AG04449 (cell line): ENCODE measurements around the gene CPN1.

Source experiments
- CTCF ChIA-PET: fragments of 350-600 bp; formaldehyde crosslinking; extraction: SDS; loops from one replicate; lab custom pipeline; 2021; ENCODE audit warnings: antibody characterized with exemption; lab: Yijun Ruan, JAX
- POLR2A ChIA-PET: fragments of 400-600, 350-600 bp; formaldehyde crosslinking; extraction: SDS; loops from one replicate; lab custom pipeline; 2020; ENCODE audit warnings: antibody characterized with exemption, inconsistent platforms; lab: Yijun Ruan, JAX
- DNase-seq: peaks from one replicate; pipeline ENCODE4 v3.0.0-alpha.2; 2010; ENCODE audit warnings: low read depth, low spot score
- H3K4me3 ChIP-seq: 2 replicates; pipeline ENCODE4 v1.5.1; 2011; ENCODE audit warnings: low read depth, mild to moderate bottlenecking, control low read depth, low read length
- CTCF ChIP-seq: IDR thresholded peaks from one replicate; pipeline ENCODE4 v1.5.1; 2011; ENCODE audit warnings: mild to moderate bottlenecking, moderate library complexity, low read length, control low read depth, inconsistent platforms; ENCODE audit not compliant: insufficient read depth; ENCODE audit errors: missing control alignments

The CPN1 gene

DNA sequence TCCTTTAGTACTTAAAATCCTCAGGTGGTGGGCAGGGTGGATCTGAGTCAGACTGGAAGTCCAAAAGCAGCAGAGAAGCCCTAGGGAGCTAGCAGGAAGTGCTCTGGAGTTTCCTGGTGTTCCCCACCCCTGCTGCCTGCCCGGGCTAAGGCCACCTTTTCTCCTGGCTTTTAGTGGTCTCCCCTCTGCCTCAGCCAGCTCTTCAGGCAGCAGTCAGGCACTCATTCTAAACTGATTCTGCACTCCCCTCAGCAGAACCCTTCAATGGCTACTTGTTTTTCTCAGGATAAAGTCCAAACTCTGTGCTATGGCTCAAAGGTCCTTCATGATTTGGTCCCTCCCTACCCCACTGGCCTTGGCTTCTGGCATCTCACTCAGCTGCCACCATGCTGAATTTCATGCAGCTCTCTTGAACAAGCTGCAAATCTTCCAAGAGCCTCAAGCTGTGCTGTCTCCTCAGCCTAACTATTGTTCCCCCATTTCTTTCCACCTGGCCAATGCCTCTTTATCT, 43.1 kb downstream of the CPN1 start:
- POLR2A ChIA-PET = no interaction called here
- CTCF ChIA-PET = interaction anchor here (1.1 to 2.6 kb wide), 3 partner anchors 8 to 193 kb away, joined by 3 to 13 read pairs (median 10); no protein-coding TSS in a partner anchor
- DNase-seq = no peak

DNA sequence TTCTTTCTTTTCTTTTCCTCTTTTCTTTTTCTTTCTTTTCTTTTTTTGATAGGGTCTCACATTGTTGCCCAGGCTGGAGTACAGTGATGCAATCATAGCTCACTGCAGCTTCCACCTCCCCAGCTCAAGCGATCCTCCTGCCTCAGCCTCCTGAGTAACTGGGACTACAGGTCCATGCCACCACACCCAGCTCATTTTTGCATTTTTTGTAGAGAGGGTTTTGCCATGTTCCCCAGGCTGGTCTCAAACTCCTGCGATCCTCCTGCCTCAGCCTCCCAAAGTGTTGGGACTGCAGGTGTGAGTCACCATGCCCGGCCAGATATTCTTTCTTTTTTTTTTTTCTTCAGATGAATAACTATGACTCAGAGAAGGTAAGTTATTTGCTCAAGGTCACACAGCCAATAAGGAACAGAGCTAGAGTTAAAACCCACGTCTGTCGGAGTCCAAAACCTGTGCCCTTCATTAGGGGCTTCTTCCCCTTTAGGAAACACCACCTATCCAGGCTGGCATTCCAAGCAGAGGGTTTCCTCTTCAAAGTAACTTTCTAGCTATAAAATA, 43.8 kb downstream of the CPN1 start:
- DNase-seq = no peak
- CTCF ChIA-PET = interaction anchor here (1.3 to 2.6 kb wide), 4 partner anchors 8 to 192 kb away, joined by 3 to 13 read pairs (median 8); no protein-coding TSS in a partner anchor
- H3K4me3 ChIP-seq = no peak overlapping the region
- TF ChIP-seq CTCF = no peak
- POLR2A ChIA-PET = no interaction called here

More for the DNA sequence above, 43.1 kb downstream of the CPN1 start:
- TF ChIP-seq CTCF = no peak
- no peak overlapping the region for H3K4me3 ChIP-seq

DNA sequence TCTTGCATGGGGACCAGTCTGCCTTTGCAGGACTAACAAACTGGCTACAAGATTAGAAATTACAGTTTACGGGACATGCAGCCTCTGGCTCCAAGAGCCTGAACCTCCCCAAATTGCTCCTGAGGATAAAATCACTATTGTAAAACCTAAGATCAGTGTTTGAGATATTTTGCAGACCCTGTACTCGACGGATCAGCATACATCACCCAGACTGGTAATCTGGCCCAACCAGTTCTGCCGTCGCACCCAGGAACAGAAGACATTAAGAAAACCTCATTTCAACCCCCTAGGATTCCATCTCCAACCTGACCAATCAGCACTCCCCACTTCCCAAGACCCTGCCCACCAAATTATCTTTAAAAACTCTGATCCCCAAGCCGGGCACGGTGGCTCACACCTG, 44.8 kb downstream of the CPN1 start:
- no peak for DNase-seq
- ChIA-PET POLR2A (no interaction called here), CTCF (interaction anchor here (1.3 to 3.3 kb wide), 3 partner anchors 8 to 72 kb away, joined by 3 to 23 read pairs (median 6); no protein-coding TSS in a partner anchor)
- H3K4me3 ChIP-seq = no peak overlapping the region
- no peak for TF ChIP-seq CTCF

DNA sequence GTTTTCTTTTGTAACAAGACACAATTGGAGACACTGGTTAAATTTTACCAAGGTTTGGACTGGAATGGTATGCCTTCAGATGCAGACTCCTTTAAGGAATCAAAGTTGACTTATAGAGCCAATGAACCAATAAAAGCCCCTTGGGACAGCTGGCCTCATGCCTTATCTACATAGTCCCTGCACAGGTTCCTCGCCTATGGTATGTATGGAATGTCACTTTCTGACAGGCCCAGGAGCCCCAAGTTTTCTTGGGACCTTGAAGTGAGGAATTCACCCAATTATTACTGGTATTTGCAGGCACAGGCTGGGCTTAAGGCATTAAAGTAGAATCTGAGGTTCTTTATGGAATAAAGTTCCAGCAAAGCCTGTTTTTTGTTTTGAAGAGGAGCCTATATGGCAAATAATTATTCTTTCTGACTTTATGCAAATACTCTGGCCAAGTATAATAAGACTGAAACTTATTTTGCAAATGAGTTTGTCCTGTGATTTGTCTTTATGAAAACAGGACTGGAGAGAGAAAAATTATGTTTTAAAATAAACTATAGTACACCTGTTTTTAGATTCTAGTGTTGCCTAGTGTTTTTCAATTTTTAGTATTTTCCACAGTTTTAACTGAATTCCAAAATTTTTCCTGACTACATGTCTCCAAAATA, 47.8 kb downstream of the CPN1 start:
- POLR2A ChIA-PET = no interaction called here
- TF ChIP-seq CTCF = no peak
- CTCF ChIA-PET = interaction anchor here (1.2 to 3.3 kb wide), 2 partner anchors 11 to 179 kb away, joined by 3 to 23 read pairs; no protein-coding TSS in a partner anchor
- no peak overlapping the region for H3K4me3 ChIP-seq
- no peak for DNase-seq

DNA sequence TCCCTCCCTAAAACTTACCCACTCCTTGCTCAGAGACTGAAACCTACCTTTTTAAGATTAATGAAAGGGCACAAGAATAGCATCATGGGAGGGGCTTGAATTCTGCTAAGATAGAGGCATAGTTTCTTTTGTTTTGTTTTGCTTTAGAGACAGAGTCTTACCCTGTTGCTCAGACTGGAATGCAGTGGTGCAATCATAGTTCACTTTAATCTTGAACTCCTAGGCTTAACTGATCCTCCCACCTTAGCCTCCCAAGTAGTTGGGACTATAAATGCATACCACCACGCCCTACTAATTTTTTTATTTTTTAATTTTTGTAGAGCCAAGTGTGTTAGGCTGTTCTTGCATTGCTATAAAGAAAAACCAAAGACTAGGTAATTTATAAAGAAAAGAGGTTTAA, 54.3 kb downstream of the CPN1 start:
- no peak for DNase-seq
- ChIA-PET CTCF (interaction anchor here (0.7 to 7.7 kb wide), 3 partner anchors 17 to 181 kb away, joined by 3 to 74 read pairs (median 18); partner anchors contain the start of gene DNMBP), POLR2A (no interaction called here)
- H3K4me3 ChIP-seq = no peak overlapping the region
- no peak for TF ChIP-seq CTCF

DNA sequence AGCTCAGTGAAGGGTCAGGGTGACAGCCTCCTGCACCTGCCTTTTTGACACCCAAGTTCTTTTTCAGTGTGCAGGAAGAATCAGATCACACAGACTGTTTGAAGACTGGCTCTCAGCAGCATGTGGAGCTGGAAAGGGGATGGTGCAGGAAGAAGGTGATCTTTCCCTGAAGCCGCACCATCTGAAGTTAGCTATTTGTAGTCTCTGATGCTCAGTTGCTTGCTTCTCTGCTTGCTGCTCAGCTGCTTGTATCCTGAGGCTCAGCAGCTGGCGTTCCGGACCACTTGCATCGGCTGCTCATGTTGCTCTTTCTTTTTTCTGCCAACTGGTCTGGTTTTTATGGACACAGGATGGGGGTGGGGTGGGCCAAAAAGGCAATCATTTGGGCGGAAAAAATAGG, 56.1 kb downstream of the CPN1 start:
- no peak for TF ChIP-seq CTCF
- ChIA-PET CTCF (interaction anchor here (1.0 to 7.7 kb wide), 5 partner anchors 9 to 180 kb away, joined by 3 to 74 read pairs (median 14); partner anchors contain the start of gene DNMBP), POLR2A (no interaction called here)
- H3K4me3 ChIP-seq = no peak overlapping the region
- DNase-seq = no peak
